ENCODE results near the gene UCHL3. TPM values are rescaled to one million over a fixed set of nuclear protein-coding genes. Genes with fewer than 3 reads are reported as not detected.

The UCHL3 gene
- total and polyA plus RNA-seq, 2 of the 8 experiments (the other 6 are each of a cell fraction or from before 2014, with no cell fraction given), result 33.0 to 61.1 TPM

GRCh38 chr13:75643693-75644092 is 94.1 kb downstream of the UCHL3 start (continued):
- TF ChIP-seq CTCF (IDR thresholded peaks at IDR 0.05; ENCODE audit: control extremely low read depth in 1 of 3, insufficient read depth in 1 of 3, low read depth in 1 of 3, low read length in 3 of 3), result no peak
- TF ChIP-seq RFX5 (IDR thresholded peaks at IDR 0.05; ENCODE audit: borderline replicate concordance, low read depth, low read length), result no peak
- TF ChIP-seq CREB1 (IDR thresholded peaks at IDR 0.05), result no peak
- no peak for TF ChIP-seq ASH2L (IDR thresholded peaks at IDR 0.05; ENCODE audit: low read length)

Measured in H1 (cell line).